NCI-H748 treated with DMSO at 0.1 percent for 48 hours (cell line): Measurements from ENCODE around the gene B3GALT5.
A peak's percentile ranks its signal among the peaks of the same experiment; 100 is the strongest.
"Not testable (repeated sequence)": the region's sequence is repeated elsewhere in the genome, so short reads cannot be mapped to it uniquely, and the experiment has no call there.

Experiments
- DNase-seq: peaks from one replicate; lab custom pipeline; 2025; lab: John Stamatoyannopoulos, UW

B3GALT5 gene

GRCh38 chr21:39667353-39667891, 54.7 kb downstream of the B3GALT5 start:
- DNase-seq: no peak

GRCh38 chr21:39668369-39668768, 55.6 kb downstream of the B3GALT5 start:
- DNase-seq: no peak

- peak; percentile 11 for DNase-seq
Observed at GRCh38 chr21:39669485-39669884, 56.7 kb downstream of the B3GALT5 start.

GRCh38 chr21:39669976-39670661, 57.4 kb downstream of the B3GALT5 start:
- DNase-seq: no peak

- peak; percentile 58 for DNase-seq
Observed at GRCh38 chr21:39670701-39671100, 58.0 kb downstream of the B3GALT5 start.

- no peak for DNase-seq
Observed at GRCh38 chr21:39671986-39672385, 59.2 kb downstream of the B3GALT5 start.

GRCh38 chr21:39673163-39673562, 60.4 kb downstream of the B3GALT5 start:
- no peak for DNase-seq

- DNase-seq: no peak
Observed at GRCh38 chr21:39673736-39674135, 61.0 kb downstream of the B3GALT5 start.

- DNase-seq: no peak
Observed at GRCh38 chr21:39674801-39675200, 62.1 kb downstream of the B3GALT5 start.

GRCh38 chr21:39675590-39675989, 62.9 kb downstream of the B3GALT5 start:
- DNase-seq: peak; percentile 90

- DNase-seq: peak; percentile 95
Observed at GRCh38 chr21:39675993-39676661, 63.4 kb downstream of the B3GALT5 start.

GRCh38 chr21:39680216-39680615, 67.5 kb downstream of the B3GALT5 start:
- no peak for DNase-seq

GRCh38 chr21:39681257-39681656, 68.5 kb downstream of the B3GALT5 start:
- no peak for DNase-seq

- no peak for DNase-seq
Observed at GRCh38 chr21:39681845-39682244, 69.1 kb downstream of the B3GALT5 start.

GRCh38 chr21:39685236-39685635, 72.5 kb downstream of the B3GALT5 start:
- DNase-seq: no peak

GRCh38 chr21:39685991-39686390, 73.3 kb downstream of the B3GALT5 start:
- no peak for DNase-seq

- no peak for DNase-seq
Observed at GRCh38 chr21:39686646-39687468, 74.1 kb downstream of the B3GALT5 start.

GRCh38 chr21:39688010-39688409, 75.3 kb downstream of the B3GALT5 start:
- DNase-seq: no peak

- not testable (repeated sequence) for DNase-seq
Observed at GRCh38 chr21:39689860-39690259, 77.1 kb downstream of the B3GALT5 start.

- no peak for DNase-seq
Observed at GRCh38 chr21:39690454-39690853, 77.7 kb downstream of the B3GALT5 start.

GRCh38 chr21:39694750-39695149, 82.0 kb downstream of the B3GALT5 start:
- no peak for DNase-seq

- no peak for DNase-seq
Observed at GRCh38 chr21:39696196-39696595, 83.5 kb downstream of the B3GALT5 start.

- peak; percentile 61 for DNase-seq
Observed at GRCh38 chr21:39696618-39697017, 83.9 kb downstream of the B3GALT5 start.
